ENCODE data around the gene POLG. TPM values are rescaled to one million over a fixed set of nuclear protein-coding genes. Genes with fewer than 3 reads are reported as not detected.

The POLG gene
- total RNA-seq, 1 experiment from 2014 or later = 60.3 TPM

GRCh38 chr15:89340573-89340972, 5.9 kb upstream of the POLG start:
- Histone ChIP-seq H3K79me1 (ENCODE audit: insufficient read depth, low read depth, low read length, poor library complexity, severe bottlenecking) (no peaks in the 10 kb centered on the region), H3K9ac (ENCODE audit: extremely low read depth, insufficient read length, low read length) (no peak overlapping the region), H2BK5ac (ENCODE audit: insufficient read length, low read length) (no peak overlapping the region), H3K18ac (ENCODE audit: insufficient read length, low read depth, low read length) (no peak overlapping the region), H3K4me1 (ENCODE audit: insufficient read depth, low read length) (no peaks in the 10 kb centered on the region), H3K14ac (ENCODE audit: insufficient read depth, low read length) (peak overlapping the region; percentile 35; the same call in 1 of the 2 replicates), H3K23me2 (ENCODE audit: insufficient read length, low read depth, low read length, poor library complexity, severe bottlenecking) (peaks cover 2% of the 10 kb centered on the region), H2BK20ac (ENCODE audit: low read depth, low read length, poor library complexity, severe bottlenecking) (no peak overlapping the region), H3K23ac (ENCODE audit: insufficient read length, low read depth, low read length) (no peak overlapping the region), H4K8ac (replicated peaks; ENCODE audit: insufficient read length, low read depth, low read length) (no peak overlapping the region), H4K20me1 (ENCODE audit: control insufficient read depth, insufficient read depth, insufficient read length) (no peaks in the 10 kb centered on the region), H2AK5ac (ENCODE audit: insufficient read length, low read length) (no peak overlapping the region), H3K9me3 (ENCODE audit: control insufficient read depth, low read depth, low read length) (no peaks in the 10 kb centered on the region), H4K91ac (ENCODE audit: insufficient read length, low read depth, low read length) (no peak overlapping the region), H3K79me2 (ENCODE audit: insufficient read depth, low read length) (no peaks in the 10 kb centered on the region), H3K56ac (ENCODE audit: insufficient read length, low read depth, low read length) (no peak overlapping the region), H3K4ac (ENCODE audit: low read depth, low read length) (no peak overlapping the region), H2AFZ (ENCODE audit: low read length) (no peak overlapping the region), H3K27me3 (ENCODE audit: insufficient read depth, low read length) (no peaks in the 10 kb centered on the region; the same call in 1 of the 2 replicates), H3K4me2 (ENCODE audit: insufficient read depth, insufficient read length, low read length) (no peak overlapping the region), H4K5ac (ENCODE audit: insufficient read length, low read depth, low read length) (no peak overlapping the region), H2BK12ac (ENCODE audit: insufficient read length, low read depth, low read length) (no peak overlapping the region), H2BK120ac (ENCODE audit: low read depth, low read length, poor library complexity, severe bottlenecking) (no peak overlapping the region), H3T11ph (ENCODE audit: low read length) (no peak overlapping the region), H3K27ac (ENCODE audit: insufficient read length, low read depth, low read length) (no peak overlapping the region), H2BK15ac (ENCODE audit: low read depth, low read length) (no peak overlapping the region)
- Mint-ChIP-seq H3K36me3 (ENCODE audit: insufficient read depth in 1 of 3, low read depth in 3 of 3) (no peaks in the 10 kb centered on the region), H3K9me3 (no peaks in the 10 kb centered on the region), H3K4me1 (0 out of 4 replicates have a peak, but pooled peaks cover 0 to 4% of the 10 kb centered on the region in 2 experiments), H3K4me3 (no peak overlapping the region), H3K27me3 (ENCODE audit: low read depth) (peaks cover 43% of the 10 kb centered on the region), H3K27ac (no peak overlapping the region)
- no peak for TF ChIP-seq CTCF (conservative IDR thresholded peaks at IDR 0.05)
- no CpG with 5 or more reads among the region's 7 CpGs for WGBS (ENCODE audit: extremely low coverage, insufficient read length, low lambda C conversion rate)
- DNase-seq = no peak
